K562 (cell line): Measurements from ENCODE around the gene CEP95. TPM values are rescaled to one million over a fixed set of nuclear protein-coding genes. Genes with fewer than 3 reads are reported as not detected.

Experiments used
- BRD4 ChIP-seq: fragments of 200-600 bp; sonication (generic); IDR thresholded peaks from 2 replicates; pipeline ENCODE4 v1.6.1; 2017; ENCODE audit warnings: inconsistent platforms
- CCNT2 ChIP-seq: IDR thresholded peaks from 2 replicates; pipeline ENCODE4 v1.6.1; 2011; ENCODE audit warnings: borderline replicate concordance, low read depth, mild to moderate bottlenecking, moderate library complexity, mixed read lengths, low read length; ENCODE audit not compliant: insufficient read length; ENCODE audit errors: extremely low read depth
- GABPA ChIP-seq: fragments of 200-800 bp; sonication (Bioruptor generic); conservative IDR thresholded peaks from 2 replicates; pipeline ENCODE4 v1.6.1; 2016; ENCODE audit warnings: low read depth, missing genetic modification characterization, missing compliant biosample characterization
- GTF2A2 ChIP-seq: IDR thresholded peaks from 2 replicates; pipeline ENCODE4 v1.6.1; 2016; ENCODE audit warnings: mild to moderate bottlenecking, missing genetic modification characterization, missing compliant biosample characterization
- GTF2E2 ChIP-seq: fragments of 200-800 bp; sonication (Bioruptor generic); IDR thresholded peaks from 2 replicates; pipeline ENCODE4 v1.6.1; 2016; ENCODE audit warnings: missing genetic modification characterization, missing compliant biosample characterization
- GTF3C2 ChIP-seq: IDR thresholded peaks from 3 replicates; pipeline ENCODE4 v1.6.1; 2011; ENCODE audit warnings: borderline replicate concordance, mild to moderate bottlenecking, moderate library complexity; ENCODE audit not compliant: insufficient read length; ENCODE audit errors: extremely low read depth
- HIVEP1 ChIP-seq: fragments of 250-450 bp; sonication (Bioruptor Pico); IDR thresholded peaks from 2 replicates; pipeline ENCODE4 v1.4.0; 2020; ENCODE audit warnings: mild to moderate bottlenecking
- HLTF ChIP-seq: fragments of 450-650 bp; IDR thresholded peaks from 2 replicates; pipeline ENCODE4 v1.6.1; 2016
- IRF1 ChIP-seq: sonication (generic); formaldehyde crosslinking; IDR thresholded peaks from 2 replicates; pipeline ENCODE4 v1.8.0; 2022; ENCODE audit warnings: missing genetic modification reagents, mild to moderate bottlenecking, borderline replicate concordance
- JUN ChIP-seq, 2 experiments: sonication (generic) in 1 of 2; formaldehyde crosslinking in 1 of 2; IDR thresholded peaks; 2 replicates each; pipeline versions ENCODE4 v1.6.1 to v1.8.0; 2012 to 2022; ENCODE audit warnings: borderline replicate concordance in 2 of 2, mild to moderate bottlenecking in 2 of 2, improper control_type of control experiment in 1 of 2, low read depth in 1 of 2, low read length in 1 of 2, missing genetic modification reagents in 1 of 2
- KDM2B ChIP-seq: fragments of 250-450 bp; sonication (Bioruptor Pico); IDR thresholded peaks from 2 replicates; pipeline ENCODE4 v1.8.0; 2021; ENCODE audit warnings: mild to moderate bottlenecking, moderate library complexity
- MYNN ChIP-seq, 2 experiments: sonication (generic); formaldehyde crosslinking in 1 of 2; IDR thresholded peaks; 2 replicates each; pipeline versions ENCODE4 v1.5.0 to v1.6.1; 2016 to 2020; ENCODE audit warnings: antibody characterized with exemption in 1 of 2, missing genetic modification reagents in 1 of 2
- POLR2A ChIP-seq: fragments of 450-650 bp; conservative IDR thresholded peaks from 2 replicates; pipeline ENCODE4 v1.6.1; 2016
- POLR3A ChIP-seq: IDR thresholded peaks from 2 replicates; pipeline ENCODE4 v1.6.1; 2011; ENCODE audit warnings: borderline replicate concordance, mild to moderate bottlenecking, moderate library complexity; ENCODE audit not compliant: insufficient read length, insufficient read depth; ENCODE audit errors: extremely low read depth
- ZBTB1 ChIP-seq: sonication (generic); formaldehyde crosslinking; IDR thresholded peaks from 2 replicates; pipeline ENCODE4 v1.8.1; 2023; ENCODE audit warnings: missing genetic modification reagents, low read depth, mild to moderate bottlenecking, borderline replicate concordance
- ZFX ChIP-seq: sonication (generic); formaldehyde crosslinking; IDR thresholded peaks from 2 replicates; pipeline ENCODE4 v1.8.0; 2022; ENCODE audit warnings: mild to moderate bottlenecking, missing genetic modification reagents, moderate library complexity
- ZNF24 ChIP-seq: fragments of 450-650 bp; IDR thresholded peaks from 2 replicates; pipeline ENCODE4 v1.6.1; 2016
- polyA plus RNA-seq, 8 experiments: library from polyadenylated mRNA; depleted of rRNA in 4 of 8; stranded (reverse) in 5 of 8; unstranded in 3 of 8; fragments of >200 nt; fragmentation: Nextera tagmentation in 2 of 8; fragmentation: Illumina TruSeq in 1 of 8; extraction: Ambion mirVana in 2 of 8; extraction: Trizol in 1 of 8; gene quantifications; 2 replicates each; pipeline versions ENCODE4 v1.2.1 to v1.2.3, GENCODE V29; 2011 to 2014; ENCODE audit warnings: inconsistent platforms in 1 of 8, missing spikeins in 1 of 8
- total RNA-seq, 7 experiments: library from RNA; depleted of rRNA in 6 of 7; stranded (reverse); fragments of >200 nt in 6 of 7; fragmentation: Illumina TruSeq in 2 of 7; extraction: Trizol in 2 of 7; gene quantifications; 2 replicates each; pipeline versions ENCODE4 v1.2.1 to v1.2.3, GENCODE V29; 2011 to 2021; ENCODE audit warnings: low replicate concordance in 1 of 7

The CEP95 gene
- total and polyA plus RNA-seq, 9 of the 15 experiments (the other 6 are each of a cell fraction or from before 2014, with no cell fraction given): 26.7 to 80.7 (median 56.9) TPM

GRCh38 chr17:64506201-64506575 is 589 bp upstream of the CEP95 start, which contains the start of gene DDX5 (continued):
- TF ChIP-seq GTF2A2 (tag) (peak; percentile 93), POLR2A (peak; percentile 100), HIVEP1 (CRISPR knock-in tag) (no peak), ZFX (CRISPR knock-in tag) (peak; percentile 82), MYNN (IDR thresholded peaks at IDR 0.05) (no peak), MYNN (CRISPR knock-in tag; IDR thresholded peaks at IDR 0.05) (no peak), ZNF24 (peak; percentile 91), IRF1 (0 out of 2 replicates have a peak, but pooled peaks have one; percentile 79), POLR3A (no peak), GTF3C2 (no peak), HLTF (no peak), GTF2E2 (peak; percentile 91), ZBTB1 (CRISPR knock-in tag) (peak; percentile 93), KDM2B (CRISPR knock-in tag) (peak; percentile 83), GABPA (tag) (no peak), BRD4 (peak; percentile 81; the same call in 1 of the 2 replicates), JUN (IDR thresholded peaks at IDR 0.05; ENCODE audit: borderline replicate concordance, low read depth, low read length) (peak; percentile 80; the same call in 1 of the 2 replicates), JUN (CRISPR knock-in tag; IDR thresholded peaks at IDR 0.05; ENCODE audit: borderline replicate concordance) (no peak), CCNT2 (peak; percentile 84)
